Panc1 (cell line): ENCODE results near the gene UPK3B.
"Not testable (repeated sequence)": the region's sequence is repeated elsewhere in the genome, so short reads cannot be mapped to it uniquely, and the experiment has no call there.

Experiments used
- CTCF ChIP-seq: fragments of 450-650 bp; IDR thresholded peaks from 2 replicates; pipeline ENCODE4 v1.5.1; 2017; ENCODE audit warnings: mild to moderate bottlenecking
- POLR2AphosphoS5 ChIP-seq: IDR thresholded peaks from 2 replicates; pipeline ENCODE4 v1.6.1; 2012; ENCODE audit warnings: mild to moderate bottlenecking, low read depth, low read length, moderate library complexity
- REST ChIP-seq, 2 experiments: IDR thresholded peaks; 2 replicates each; pipeline ENCODE4 v1.6.1; 2011 to 2012; ENCODE audit warnings: low read depth in 2 of 2, control low read depth in 1 of 2, low read length in 1 of 2, mild to moderate bottlenecking in 1 of 2, moderate library complexity in 1 of 2; ENCODE audit not compliant: insufficient read depth in 1 of 2
- TCF7L2 ChIP-seq: IDR thresholded peaks from 2 replicates; pipeline ENCODE4 v1.6.1; 2011; ENCODE audit warnings: mild to moderate bottlenecking, low read depth, low read length, inconsistent platforms

GRCh38 chr7:76516932-76517331 is 6.6 kb downstream of the UPK3B start:
- TF ChIP-seq CTCF; REST (IDR thresholded peaks at IDR 0.05; ENCODE audit: insufficient read depth in 1 of 2, low read depth in 2 of 2, low read length in 1 of 2); POLR2AphosphoS5; TCF7L2: not testable (repeated sequence)
